NB4 (cell line): ENCODE data around the gene OPN1LW.
"Not testable (repeated sequence)": the region's sequence is repeated elsewhere in the genome, so short reads cannot be mapped to it uniquely, and the experiment has no call there.

ENCODE experiments used
- CTCF ChIP-seq: IDR thresholded peaks from one replicate; pipeline ENCODE4 v1.5.1; 2012; ENCODE audit warnings: low read depth, low read length
- MYC ChIP-seq: IDR thresholded peaks from 2 replicates; pipeline ENCODE4 v1.6.1; 2011; ENCODE audit warnings: low read depth, low read length
- POLR2A ChIP-seq: IDR thresholded peaks from 2 replicates; pipeline ENCODE4 v1.6.1; 2011; ENCODE audit warnings: mild to moderate bottlenecking; ENCODE audit not compliant: insufficient read length; ENCODE audit errors: extremely low read depth

GRCh38 chrX:154182296-154182695 is 38.3 kb downstream of the OPN1LW start, which contains the start of gene OPN1MW:
- TF ChIP-seq MYC, CTCF, POLR2A: not testable (repeated sequence)
